ENCODE results near the gene GYPA.
"Not testable (repeated sequence)": the region's sequence is repeated elsewhere in the genome, so short reads cannot be mapped to it uniquely, and the experiment has no call there.

Gene GYPA

GRCh38 chr4:144128709-144129320 is 11.7 kb downstream of the GYPA start:
- DNase-seq: not testable (repeated sequence)

- not testable (repeated sequence) for DNase-seq
Measured at GRCh38 chr4:144125109-144125508, 15.4 kb downstream of the GYPA start.

GRCh38 chr4:144123982-144124635 is 16.4 kb downstream of the GYPA start:
- not testable (repeated sequence) for DNase-seq

GRCh38 chr4:144123269-144123668 is 17.2 kb downstream of the GYPA start:
- DNase-seq: not testable (repeated sequence)

- not testable (repeated sequence) for DNase-seq
Measured at GRCh38 chr4:144119752-144120151, 20.8 kb downstream of the GYPA start.

GRCh38 chr4:144115519-144115918 is 25.0 kb downstream of the GYPA start:
- DNase-seq: no peak

GRCh38 chr4:144113546-144113945 is 27.0 kb downstream of the GYPA start:
- no peak for DNase-seq

- no peak for DNase-seq
Measured at GRCh38 chr4:144104509-144105130, 35.9 kb downstream of the GYPA start.

GRCh38 chr4:144097776-144098175 is 42.7 kb downstream of the GYPA start:
- not testable (repeated sequence) for DNase-seq

- not testable (repeated sequence) for DNase-seq
Measured at GRCh38 chr4:144093995-144094394, 46.5 kb downstream of the GYPA start.

- DNase-seq: not testable (repeated sequence)
Measured at GRCh38 chr4:144091181-144091580, 49.3 kb downstream of the GYPA start.

GRCh38 chr4:144090744-144091143 is 49.8 kb downstream of the GYPA start:
- no peak for DNase-seq

- not testable (repeated sequence) for DNase-seq
Measured at GRCh38 chr4:144082053-144082452, 58.5 kb downstream of the GYPA start.

GRCh38 chr4:144080135-144080534 is 60.4 kb downstream of the GYPA start:
- DNase-seq: not testable (repeated sequence)

GRCh38 chr4:144078746-144079145 is 61.8 kb downstream of the GYPA start:
- DNase-seq: not testable (repeated sequence)

- DNase-seq: not testable (repeated sequence)
Measured at GRCh38 chr4:144061556-144061955, 79.0 kb downstream of the GYPA start.

GRCh38 chr4:144060234-144060859 is 80.2 kb downstream of the GYPA start:
- not testable (repeated sequence) for DNase-seq

Measured in activated CD4-positive, alpha-beta T cell treated with anti-CD3 and anti-CD28 coated beads for 1 hour (primary cell).